ENCODE results near the gene ATXN1. TPM values are rescaled to one million over a fixed set of nuclear protein-coding genes. Genes with fewer than 3 reads are reported as not detected.

The ATXN1 gene
- total RNA-seq, 1 experiment from 2014 or later, result 8.1 TPM

DNA sequence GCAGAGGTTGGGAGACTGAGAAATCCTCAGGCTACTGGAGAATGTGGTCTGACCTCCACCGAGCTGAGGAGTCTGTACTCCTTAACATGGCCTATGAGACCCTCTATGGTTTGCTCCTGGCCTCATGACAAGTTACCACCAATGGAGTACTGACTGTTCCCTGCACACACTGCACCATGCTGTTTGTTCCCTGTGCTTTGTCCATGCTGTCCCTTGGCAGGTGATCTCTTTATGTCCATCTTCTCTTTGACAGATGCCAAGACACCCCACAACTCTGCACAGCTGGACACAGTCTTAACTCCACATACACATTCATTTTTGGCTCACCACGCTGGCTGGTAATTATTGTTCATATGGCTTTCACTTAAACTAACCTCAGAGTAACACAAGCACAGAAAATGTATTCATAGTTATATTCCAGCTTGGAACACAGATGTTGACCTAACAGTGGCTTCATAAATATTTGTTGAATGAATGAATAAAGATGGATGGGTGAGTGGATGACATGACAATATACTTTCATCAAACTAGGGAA is 258.0 kb downstream of the ATXN1 start:
- Mint-ChIP-seq H3K4me1 (peaks cover 6% of the 10 kb centered on the region), H3K4me3 (no peak overlapping the region), H3K9me3 (peaks cover 15% of the 10 kb centered on the region), H3K36me3 (peaks cover 7% of the 10 kb centered on the region), H3K27ac (no peak overlapping the region), H3K27me3 (ENCODE audit: low read depth) (no peaks in the 10 kb centered on the region)
- ATAC-seq (no peak), DNase-seq (ENCODE audit: low spot score) (no peak)
- ChIA-PET CTCF (interaction anchor here (1.3 kb wide), 1 partner anchor 9 kb away, joined by 4 read pairs; no protein-coding TSS in a partner anchor), POLR2A (no interaction called here)
- TF ChIP-seq, protein P1, sequence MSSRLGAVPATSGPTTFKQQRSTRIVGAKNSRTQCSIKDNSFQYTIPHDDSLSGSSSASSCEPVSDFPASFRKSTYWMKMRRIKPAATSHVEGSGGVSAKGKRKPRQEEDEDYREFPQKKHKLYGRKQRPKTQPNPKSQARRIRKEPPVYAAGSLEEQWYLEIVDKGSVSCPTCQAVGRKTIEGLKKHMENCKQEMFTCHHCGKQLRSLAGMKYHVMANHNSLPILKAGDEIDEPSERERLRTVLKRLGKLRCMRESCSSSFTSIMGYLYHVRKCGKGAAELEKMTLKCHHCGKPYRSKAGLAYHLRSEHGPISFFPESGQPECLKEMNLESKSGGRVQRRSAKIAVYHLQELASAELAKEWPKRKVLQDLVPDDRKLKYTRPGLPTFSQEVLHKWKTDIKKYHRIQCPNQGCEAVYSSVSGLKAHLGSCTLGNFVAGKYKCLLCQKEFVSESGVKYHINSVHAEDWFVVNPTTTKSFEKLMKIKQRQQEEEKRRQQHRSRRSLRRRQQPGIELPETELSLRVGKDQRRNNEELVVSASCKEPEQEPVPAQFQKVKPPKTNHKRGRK (CRISPR knock-in tag; IDR thresholded peaks at IDR 0.05; ENCODE audit: borderline replicate concordance), result no peak
- TF ChIP-seq, protein P2, sequence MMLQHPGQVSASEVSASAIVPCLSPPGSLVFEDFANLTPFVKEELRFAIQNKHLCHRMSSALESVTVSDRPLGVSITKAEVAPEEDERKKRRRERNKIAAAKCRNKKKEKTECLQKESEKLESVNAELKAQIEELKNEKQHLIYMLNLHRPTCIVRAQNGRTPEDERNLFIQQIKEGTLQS (CRISPR knock-in tag; conservative IDR thresholded peaks at IDR 0.05), result no peak
- TF ChIP-seq CREM (CRISPR knock-in tag; IDR thresholded peaks at IDR 0.05), result no peak
- TF ChIP-seq, protein P3, sequence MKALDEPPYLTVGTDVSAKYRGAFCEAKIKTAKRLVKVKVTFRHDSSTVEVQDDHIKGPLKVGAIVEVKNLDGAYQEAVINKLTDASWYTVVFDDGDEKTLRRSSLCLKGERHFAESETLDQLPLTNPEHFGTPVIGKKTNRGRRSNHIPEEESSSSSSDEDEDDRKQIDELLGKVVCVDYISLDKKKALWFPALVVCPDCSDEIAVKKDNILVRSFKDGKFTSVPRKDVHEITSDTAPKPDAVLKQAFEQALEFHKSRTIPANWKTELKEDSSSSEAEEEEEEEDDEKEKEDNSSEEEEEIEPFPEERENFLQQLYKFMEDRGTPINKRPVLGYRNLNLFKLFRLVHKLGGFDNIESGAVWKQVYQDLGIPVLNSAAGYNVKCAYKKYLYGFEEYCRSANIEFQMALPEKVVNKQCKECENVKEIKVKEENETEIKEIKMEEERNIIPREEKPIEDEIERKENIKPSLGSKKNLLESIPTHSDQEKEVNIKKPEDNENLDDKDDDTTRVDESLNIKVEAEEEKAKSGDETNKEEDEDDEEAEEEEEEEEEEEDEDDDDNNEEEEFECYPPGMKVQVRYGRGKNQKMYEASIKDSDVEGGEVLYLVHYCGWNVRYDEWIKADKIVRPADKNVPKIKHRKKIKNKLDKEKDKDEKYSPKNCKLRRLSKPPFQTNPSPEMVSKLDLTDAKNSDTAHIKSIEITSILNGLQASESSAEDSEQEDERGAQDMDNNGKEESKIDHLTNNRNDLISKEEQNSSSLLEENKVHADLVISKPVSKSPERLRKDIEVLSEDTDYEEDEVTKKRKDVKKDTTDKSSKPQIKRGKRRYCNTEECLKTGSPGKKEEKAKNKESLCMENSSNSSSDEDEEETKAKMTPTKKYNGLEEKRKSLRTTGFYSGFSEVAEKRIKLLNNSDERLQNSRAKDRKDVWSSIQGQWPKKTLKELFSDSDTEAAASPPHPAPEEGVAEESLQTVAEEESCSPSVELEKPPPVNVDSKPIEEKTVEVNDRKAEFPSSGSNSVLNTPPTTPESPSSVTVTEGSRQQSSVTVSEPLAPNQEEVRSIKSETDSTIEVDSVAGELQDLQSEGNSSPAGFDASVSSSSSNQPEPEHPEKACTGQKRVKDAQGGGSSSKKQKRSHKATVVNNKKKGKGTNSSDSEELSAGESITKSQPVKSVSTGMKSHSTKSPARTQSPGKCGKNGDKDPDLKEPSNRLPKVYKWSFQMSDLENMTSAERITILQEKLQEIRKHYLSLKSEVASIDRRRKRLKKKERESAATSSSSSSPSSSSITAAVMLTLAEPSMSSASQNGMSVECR (CRISPR knock-in tag; IDR thresholded peaks at IDR 0.05; ENCODE audit: borderline replicate concordance), result no peak
- no peak for TF ChIP-seq ZNF121 (CRISPR knock-in tag; IDR thresholded peaks at IDR 0.05)
- TF ChIP-seq, protein P4, sequence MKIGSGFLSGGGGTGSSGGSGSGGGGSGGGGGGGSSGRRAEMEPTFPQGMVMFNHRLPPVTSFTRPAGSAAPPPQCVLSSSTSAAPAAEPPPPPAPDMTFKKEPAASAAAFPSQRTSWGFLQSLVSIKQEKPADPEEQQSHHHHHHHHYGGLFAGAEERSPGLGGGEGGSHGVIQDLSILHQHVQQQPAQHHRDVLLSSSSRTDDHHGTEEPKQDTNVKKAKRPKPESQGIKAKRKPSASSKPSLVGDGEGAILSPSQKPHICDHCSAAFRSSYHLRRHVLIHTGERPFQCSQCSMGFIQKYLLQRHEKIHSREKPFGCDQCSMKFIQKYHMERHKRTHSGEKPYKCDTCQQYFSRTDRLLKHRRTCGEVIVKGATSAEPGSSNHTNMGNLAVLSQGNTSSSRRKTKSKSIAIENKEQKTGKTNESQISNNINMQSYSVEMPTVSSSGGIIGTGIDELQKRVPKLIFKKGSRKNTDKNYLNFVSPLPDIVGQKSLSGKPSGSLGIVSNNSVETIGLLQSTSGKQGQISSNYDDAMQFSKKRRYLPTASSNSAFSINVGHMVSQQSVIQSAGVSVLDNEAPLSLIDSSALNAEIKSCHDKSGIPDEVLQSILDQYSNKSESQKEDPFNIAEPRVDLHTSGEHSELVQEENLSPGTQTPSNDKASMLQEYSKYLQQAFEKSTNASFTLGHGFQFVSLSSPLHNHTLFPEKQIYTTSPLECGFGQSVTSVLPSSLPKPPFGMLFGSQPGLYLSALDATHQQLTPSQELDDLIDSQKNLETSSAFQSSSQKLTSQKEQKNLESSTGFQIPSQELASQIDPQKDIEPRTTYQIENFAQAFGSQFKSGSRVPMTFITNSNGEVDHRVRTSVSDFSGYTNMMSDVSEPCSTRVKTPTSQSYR (CRISPR knock-in tag; IDR thresholded peaks at IDR 0.05), result no peak
- no peak for TF ChIP-seq ZNF671 (CRISPR knock-in tag; IDR thresholded peaks at IDR 0.05)
- TF ChIP-seq, protein P5, sequence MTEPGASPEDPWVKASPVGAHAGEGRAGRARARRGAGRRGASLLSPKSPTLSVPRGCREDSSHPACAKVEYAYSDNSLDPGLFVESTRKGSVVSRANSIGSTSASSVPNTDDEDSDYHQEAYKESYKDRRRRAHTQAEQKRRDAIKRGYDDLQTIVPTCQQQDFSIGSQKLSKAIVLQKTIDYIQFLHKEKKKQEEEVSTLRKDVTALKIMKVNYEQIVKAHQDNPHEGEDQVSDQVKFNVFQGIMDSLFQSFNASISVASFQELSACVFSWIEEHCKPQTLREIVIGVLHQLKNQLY (CRISPR knock-in tag; IDR thresholded peaks at IDR 0.05), result no peak
- no peak for TF ChIP-seq NFATC4 (CRISPR knock-in tag; IDR thresholded peaks at IDR 0.05)
- no peak for TF ChIP-seq RORB (CRISPR knock-in tag; IDR thresholded peaks at IDR 0.05)
- no peak for TF ChIP-seq NR1H2 (CRISPR knock-in tag; IDR thresholded peaks at IDR 0.05)
- no peak for TF ChIP-seq PRRX2 (CRISPR knock-in tag; IDR thresholded peaks at IDR 0.05)
- TF ChIP-seq, protein P6, sequence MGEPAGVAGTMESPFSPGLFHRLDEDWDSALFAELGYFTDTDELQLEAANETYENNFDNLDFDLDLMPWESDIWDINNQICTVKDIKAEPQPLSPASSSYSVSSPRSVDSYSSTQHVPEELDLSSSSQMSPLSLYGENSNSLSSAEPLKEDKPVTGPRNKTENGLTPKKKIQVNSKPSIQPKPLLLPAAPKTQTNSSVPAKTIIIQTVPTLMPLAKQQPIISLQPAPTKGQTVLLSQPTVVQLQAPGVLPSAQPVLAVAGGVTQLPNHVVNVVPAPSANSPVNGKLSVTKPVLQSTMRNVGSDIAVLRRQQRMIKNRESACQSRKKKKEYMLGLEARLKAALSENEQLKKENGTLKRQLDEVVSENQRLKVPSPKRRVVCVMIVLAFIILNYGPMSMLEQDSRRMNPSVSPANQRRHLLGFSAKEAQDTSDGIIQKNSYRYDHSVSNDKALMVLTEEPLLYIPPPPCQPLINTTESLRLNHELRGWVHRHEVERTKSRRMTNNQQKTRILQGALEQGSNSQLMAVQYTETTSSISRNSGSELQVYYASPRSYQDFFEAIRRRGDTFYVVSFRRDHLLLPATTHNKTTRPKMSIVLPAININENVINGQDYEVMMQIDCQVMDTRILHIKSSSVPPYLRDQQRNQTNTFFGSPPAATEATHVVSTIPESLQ (CRISPR knock-in tag; IDR thresholded peaks at IDR 0.05), result no peak
- TF ChIP-seq, protein P7, sequence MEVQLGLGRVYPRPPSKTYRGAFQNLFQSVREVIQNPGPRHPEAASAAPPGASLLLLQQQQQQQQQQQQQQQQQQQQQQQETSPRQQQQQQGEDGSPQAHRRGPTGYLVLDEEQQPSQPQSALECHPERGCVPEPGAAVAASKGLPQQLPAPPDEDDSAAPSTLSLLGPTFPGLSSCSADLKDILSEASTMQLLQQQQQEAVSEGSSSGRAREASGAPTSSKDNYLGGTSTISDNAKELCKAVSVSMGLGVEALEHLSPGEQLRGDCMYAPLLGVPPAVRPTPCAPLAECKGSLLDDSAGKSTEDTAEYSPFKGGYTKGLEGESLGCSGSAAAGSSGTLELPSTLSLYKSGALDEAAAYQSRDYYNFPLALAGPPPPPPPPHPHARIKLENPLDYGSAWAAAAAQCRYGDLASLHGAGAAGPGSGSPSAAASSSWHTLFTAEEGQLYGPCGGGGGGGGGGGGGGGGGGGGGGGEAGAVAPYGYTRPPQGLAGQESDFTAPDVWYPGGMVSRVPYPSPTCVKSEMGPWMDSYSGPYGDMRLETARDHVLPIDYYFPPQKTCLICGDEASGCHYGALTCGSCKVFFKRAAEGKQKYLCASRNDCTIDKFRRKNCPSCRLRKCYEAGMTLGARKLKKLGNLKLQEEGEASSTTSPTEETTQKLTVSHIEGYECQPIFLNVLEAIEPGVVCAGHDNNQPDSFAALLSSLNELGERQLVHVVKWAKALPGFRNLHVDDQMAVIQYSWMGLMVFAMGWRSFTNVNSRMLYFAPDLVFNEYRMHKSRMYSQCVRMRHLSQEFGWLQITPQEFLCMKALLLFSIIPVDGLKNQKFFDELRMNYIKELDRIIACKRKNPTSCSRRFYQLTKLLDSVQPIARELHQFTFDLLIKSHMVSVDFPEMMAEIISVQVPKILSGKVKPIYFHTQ (CRISPR knock-in tag; IDR thresholded peaks at IDR 0.05), result no peak

Measured in WTC11 (cell line).